Body of pancreas (tissue), 4 donors: ENCODE data around the gene TTLL1.
A peak's percentile ranks its signal among the peaks of the same experiment; 100 is the strongest.

Source experiments
- CTCF ChIP-seq, 7 experiments: fragments of 450-650 bp in 4 of 7; fragments of 200-600 bp in 3 of 7; sonication (generic) in 3 of 7; IDR thresholded peaks; one replicate each; pipeline ENCODE4 v1.5.1; 2016 to 2019; ENCODE audit warnings: antibody characterized with exemption in 7 of 7
- POLR2A ChIP-seq, 3 donors: fragments of 450-650 bp; IDR thresholded peaks; one replicate each; pipeline ENCODE4 v1.6.1; 2016; ENCODE audit warnings: antibody characterized with exemption in 3 of 3, mild to moderate bottlenecking in 2 of 3

GRCh38 chr22:42990131-42990838 lies 98.9 kb downstream of the TTLL1 start:
- TF ChIP-seq CTCF (IDR thresholded peaks at IDR 0.05) (peak in 5 of 7 experiments; percentile 17 to 39 (median 32)), POLR2A (IDR thresholded peaks at IDR 0.05) (no peak)
